ENCODE measurements around the gene RSBN1L.

The RSBN1L gene

DNA sequence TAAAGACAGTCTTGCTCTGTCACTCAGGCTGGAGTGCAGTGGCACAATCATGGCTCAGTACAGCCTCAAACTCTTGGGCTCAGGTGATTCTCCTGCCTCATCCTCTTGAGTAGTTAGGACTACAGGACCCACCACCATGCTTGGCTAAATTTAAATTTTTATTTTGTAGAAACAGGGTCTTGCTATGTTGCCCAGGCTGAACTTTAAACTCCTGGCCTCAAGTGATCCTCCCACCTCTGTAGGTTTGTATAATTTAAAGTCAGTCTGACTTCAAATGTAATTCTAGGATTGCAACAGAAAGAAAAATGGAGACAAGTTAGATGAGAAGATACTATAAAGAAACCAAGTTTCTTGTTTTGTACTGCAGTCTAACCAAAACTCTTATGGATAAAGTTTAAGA lies 90.5 kb downstream of the RSBN1L start:
- TF ChIP-seq, protein P1, sequence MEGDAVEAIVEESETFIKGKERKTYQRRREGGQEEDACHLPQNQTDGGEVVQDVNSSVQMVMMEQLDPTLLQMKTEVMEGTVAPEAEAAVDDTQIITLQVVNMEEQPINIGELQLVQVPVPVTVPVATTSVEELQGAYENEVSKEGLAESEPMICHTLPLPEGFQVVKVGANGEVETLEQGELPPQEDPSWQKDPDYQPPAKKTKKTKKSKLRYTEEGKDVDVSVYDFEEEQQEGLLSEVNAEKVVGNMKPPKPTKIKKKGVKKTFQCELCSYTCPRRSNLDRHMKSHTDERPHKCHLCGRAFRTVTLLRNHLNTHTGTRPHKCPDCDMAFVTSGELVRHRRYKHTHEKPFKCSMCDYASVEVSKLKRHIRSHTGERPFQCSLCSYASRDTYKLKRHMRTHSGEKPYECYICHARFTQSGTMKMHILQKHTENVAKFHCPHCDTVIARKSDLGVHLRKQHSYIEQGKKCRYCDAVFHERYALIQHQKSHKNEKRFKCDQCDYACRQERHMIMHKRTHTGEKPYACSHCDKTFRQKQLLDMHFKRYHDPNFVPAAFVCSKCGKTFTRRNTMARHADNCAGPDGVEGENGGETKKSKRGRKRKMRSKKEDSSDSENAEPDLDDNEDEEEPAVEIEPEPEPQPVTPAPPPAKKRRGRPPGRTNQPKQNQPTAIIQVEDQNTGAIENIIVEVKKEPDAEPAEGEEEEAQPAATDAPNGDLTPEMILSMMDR (IDR thresholded peaks at IDR 0.05; ENCODE audit: extremely low read depth, missing control alignments): no peak
- DNase-seq (ENCODE audit: low spot score): no peak

DNA sequence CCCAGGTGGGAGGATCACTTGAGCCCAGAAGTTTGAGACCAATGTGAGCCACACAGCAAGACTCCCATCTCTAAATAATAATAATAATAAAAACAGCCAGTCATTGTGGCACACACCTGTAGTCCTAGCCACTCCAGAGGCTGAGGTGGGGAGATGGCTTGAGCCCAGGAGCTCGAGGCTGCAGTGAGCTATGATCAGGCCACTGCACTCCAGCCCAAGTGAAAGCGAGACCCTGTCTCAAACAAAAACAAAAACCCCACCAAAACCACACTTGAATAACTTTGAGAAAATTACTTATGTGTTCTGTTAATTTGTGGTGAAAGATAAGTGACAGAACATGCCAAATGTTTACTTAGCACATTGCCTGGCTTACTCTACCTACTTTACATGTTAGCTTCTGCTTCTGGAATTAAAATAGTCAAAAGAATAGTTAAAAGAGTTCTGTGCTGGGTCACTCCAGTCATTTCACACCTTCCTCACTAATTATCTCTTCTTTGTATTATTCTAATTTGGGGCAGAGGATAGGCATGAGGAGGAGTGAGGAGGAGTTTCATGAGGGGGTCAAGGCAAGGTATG lies 92.2 kb downstream of the RSBN1L start:
- TF ChIP-seq, protein P1 (IDR thresholded peaks at IDR 0.05; ENCODE audit: extremely low read depth, missing control alignments): no peak
- DNase-seq (ENCODE audit: low spot score): no peak

DNA sequence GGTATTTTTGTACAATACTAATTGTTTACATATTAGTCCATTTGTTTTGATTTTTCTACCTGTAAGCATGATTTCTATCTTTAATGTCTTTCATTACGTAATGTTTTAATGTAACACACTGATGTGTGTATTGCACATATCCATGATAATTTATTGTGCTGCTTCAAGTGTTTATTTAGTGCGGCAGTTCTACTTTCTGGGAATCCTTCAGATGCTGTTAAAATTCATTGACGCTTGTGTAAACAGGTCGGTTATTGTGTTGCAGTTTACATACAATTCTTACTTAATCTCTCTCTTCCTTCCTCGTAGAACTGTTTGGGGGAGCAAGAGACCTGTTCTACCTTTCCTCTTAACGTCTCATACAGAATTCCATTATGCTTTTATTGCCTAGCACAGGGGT lies 95.1 kb downstream of the RSBN1L start:
- no peak for DNase-seq (ENCODE audit: low spot score)

DNA sequence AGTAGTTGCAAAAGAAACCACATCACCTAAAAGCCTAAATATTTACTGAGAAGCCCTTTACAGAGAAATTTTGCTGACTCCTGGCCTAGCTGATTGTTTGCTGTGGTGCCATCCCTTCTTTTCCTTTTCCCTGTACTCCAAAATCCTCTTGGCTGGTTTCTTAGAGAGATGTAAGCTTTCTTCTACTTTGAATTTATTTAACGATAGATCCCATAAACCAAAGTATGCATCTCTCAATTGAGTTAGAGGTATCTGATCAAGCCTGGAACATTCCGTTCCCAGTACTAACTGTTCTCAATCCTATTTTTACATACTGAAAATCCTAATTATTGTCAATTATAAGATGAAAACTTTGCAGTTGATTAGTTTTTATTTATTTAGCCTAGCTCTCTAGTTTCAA lies 95.7 kb downstream of the RSBN1L start:
- TF ChIP-seq, protein P1 (IDR thresholded peaks at IDR 0.05; ENCODE audit: extremely low read depth, missing control alignments): no peak
- no peak for DNase-seq (ENCODE audit: low spot score)

More for the DNA sequence above, 95.1 kb downstream of the RSBN1L start:
- TF ChIP-seq, protein P1 (IDR thresholded peaks at IDR 0.05; ENCODE audit: extremely low read depth, missing control alignments): no peak

DNA sequence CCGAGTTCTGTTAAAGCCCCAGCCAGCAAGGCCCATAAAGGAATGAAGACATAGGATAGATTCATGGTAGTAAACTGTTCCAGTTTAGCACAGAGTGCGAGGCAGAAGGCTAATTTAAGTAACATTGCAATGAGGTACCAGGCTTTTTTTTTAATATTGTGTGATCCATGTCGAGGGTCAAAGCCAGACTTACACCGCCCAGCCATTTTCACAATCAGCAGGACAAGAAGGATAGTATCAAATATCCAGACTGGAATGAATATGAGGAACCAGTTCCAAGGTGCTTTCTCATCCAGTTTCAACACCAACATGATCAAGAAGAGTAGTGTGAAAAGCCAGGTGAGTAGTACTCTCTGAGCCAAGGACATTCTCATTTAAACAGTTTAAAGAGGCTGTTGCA lies 97.7 kb downstream of the RSBN1L start:
- TF ChIP-seq, protein P1 (IDR thresholded peaks at IDR 0.05; ENCODE audit: extremely low read depth, missing control alignments): no peak
- DNase-seq (ENCODE audit: low spot score): no peak

DNA sequence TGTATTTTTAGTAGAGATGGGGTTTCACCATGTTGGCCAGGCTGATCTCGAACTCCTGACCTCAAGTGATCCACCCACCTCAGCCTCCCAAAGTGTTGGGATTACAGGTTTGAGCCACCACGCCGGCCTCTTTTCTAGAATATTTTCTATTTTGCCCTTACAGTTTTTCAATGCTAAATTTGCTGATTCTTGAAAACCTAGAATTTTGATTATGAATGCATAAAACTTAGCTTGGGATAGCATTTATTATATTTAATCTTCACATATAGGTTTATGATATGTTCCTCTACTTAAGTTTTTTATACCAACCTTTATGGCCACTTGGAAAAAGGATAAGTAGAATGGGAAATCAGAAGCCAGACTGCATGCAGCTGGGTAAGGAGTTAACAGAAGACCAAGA lies 99.8 kb downstream of the RSBN1L start:
- TF ChIP-seq, protein P1 (IDR thresholded peaks at IDR 0.05; ENCODE audit: extremely low read depth, missing control alignments): no peak
- no peak for DNase-seq (ENCODE audit: low spot score)

DNA sequence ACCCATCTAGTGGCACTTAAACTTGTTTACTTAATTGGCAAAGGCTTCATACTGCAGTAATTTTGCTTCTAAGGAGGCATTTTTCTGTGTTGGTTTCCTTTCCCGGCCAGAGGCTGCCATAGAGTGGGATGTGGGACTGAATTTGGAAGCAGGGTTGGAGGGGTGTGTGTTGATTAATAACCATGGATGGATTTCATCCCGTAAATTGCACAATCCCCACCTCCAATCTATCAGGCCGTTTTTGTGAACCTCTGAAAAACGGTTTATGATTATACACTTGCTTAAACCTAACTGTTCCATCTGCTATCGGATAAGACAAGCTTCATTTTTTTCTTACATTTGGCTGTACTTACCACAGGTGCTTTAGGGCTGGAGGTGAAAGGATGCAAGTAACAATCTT lies 100.7 kb downstream of the RSBN1L start:
- DNase-seq (ENCODE audit: low spot score): no peak
- TF ChIP-seq, protein P1 (IDR thresholded peaks at IDR 0.05; ENCODE audit: extremely low read depth, missing control alignments): no peak
